HepG2 (cell line): Measurements from ENCODE around the gene CLEC19A. TPM values are rescaled to one million over a fixed set of nuclear protein-coding genes. Genes with fewer than 3 reads are reported as not detected.

ENCODE experiments used
- ATAC-seq: fragments of 200-7000 bp; cut with Tn5 transposase; 3 replicates; pipeline ENCODE4 v1.9.1; 2020; ENCODE audit warnings: mild to moderate bottlenecking, moderate library complexity
- BruUV-seq: library from RNA; stranded (reverse); fragments of 400-500 nt; replicated peaks from 2 replicates; lab custom pipeline; 2021; lab: Mats Ljungman, UMichigan
- CTCF ChIA-PET: fragments of 300-600 bp; formaldehyde crosslinking; extraction: SDS; loops from one replicate; lab custom pipeline; 2021; ENCODE audit warnings: low total read pairs, inconsistent platforms, low intra/inter-chr PET ratio; lab: Yijun Ruan, JAX
- POLR2A ChIA-PET: fragments of 350-600 bp; sonication (Branson Sonifier 250); formaldehyde crosslinking; loops from one replicate; lab custom pipeline; 2020; ENCODE audit warnings: antibody characterized with exemption, inconsistent platforms; lab: Yijun Ruan, JAX
- DNase-seq: peaks from one replicate; pipeline ENCODE4 v3.0.0-alpha.2; 2015; ENCODE audit warnings: low spot score
- FAIRE-seq: peaks from 3 replicates; lab custom pipeline; 2011; peaks lifted over from hg19 to GRCh38; lab: Jason Lieb, UNC
- H2AFZ ChIP-seq: one replicate; pipeline ENCODE4 v1.6.1; 2011; ENCODE audit warnings: low read length, inconsistent platforms
- H3K27ac ChIP-seq: fragments of 300-600 bp; 3 replicates; pipeline ENCODE4 v1.8.0; 2011; ENCODE audit warnings: mixed run types, mild to moderate bottlenecking, mixed read lengths, low read length, inconsistent platforms; ENCODE audit not compliant: insufficient read depth; ENCODE audit errors: extremely low read length
- H3K27me3 ChIP-seq, 2 experiments: fragments of 200-600 bp in 1 of 2; 2 replicates in 1 of 2; 3 replicates in 1 of 2; pipeline versions ENCODE4 v1.6.0 to v1.8.0; 2011; ENCODE audit warnings: low read length in 2 of 2, mild to moderate bottlenecking in 2 of 2, moderate library complexity in 2 of 2, inconsistent platforms in 1 of 2; ENCODE audit not compliant: insufficient read depth in 2 of 2, control insufficient read depth in 1 of 2
- H3K36me3 ChIP-seq, 2 experiments: fragments of 200-600 bp in 1 of 2; replicated peaks in 1 of 2; 2 replicates in 1 of 2; 3 replicates in 1 of 2; pipeline versions ENCODE4 v1.5.1 to v1.8.0; 2011; ENCODE audit warnings: low read length in 2 of 2, inconsistent platforms in 1 of 2; ENCODE audit not compliant: insufficient read depth in 2 of 2, control insufficient read depth in 1 of 2
- H3K4me1 ChIP-seq: 2 replicates; pipeline ENCODE4 v1.5.1; 2012; ENCODE audit warnings: low read length, inconsistent platforms; ENCODE audit not compliant: insufficient read depth
- H3K4me2 ChIP-seq: 2 replicates; pipeline ENCODE4 v1.6.0; 2011; ENCODE audit warnings: low read depth, low read length, inconsistent platforms
- H3K4me3 ChIP-seq, 3 experiments: fragments of 200-600 bp in 1 of 3; sonication (generic), shearing (Covaris generic) in 1 of 3; replicated peaks in 1 of 3; 2 replicates each; pipeline ENCODE4 v1.5.1; 2011 to 2016; ENCODE audit warnings: low read length in 3 of 3, inconsistent platforms in 2 of 3, low read depth in 2 of 3, mild to moderate bottlenecking in 2 of 3, control low read depth in 1 of 3, mixed read lengths in 1 of 3; ENCODE audit not compliant: insufficient read depth in 1 of 3
- H3K79me2 ChIP-seq: one replicate; pipeline ENCODE4 v1.6.1; 2011; ENCODE audit warnings: low read length, inconsistent platforms; ENCODE audit not compliant: insufficient read depth
- H3K9ac ChIP-seq: 2 replicates; pipeline ENCODE4 v1.6.0; 2011; ENCODE audit warnings: mild to moderate bottlenecking, low read depth, low read length, inconsistent platforms; ENCODE audit not compliant: insufficient read depth
- H3K9me3 ChIP-seq: 2 replicates; pipeline ENCODE4 v1.5.1; 2012; ENCODE audit warnings: mild to moderate bottlenecking, low read length
- H4K20me1 ChIP-seq: 2 replicates; pipeline ENCODE4 v1.6.0; 2011; ENCODE audit warnings: inconsistent platforms, mild to moderate bottlenecking, low read length, moderate library complexity; ENCODE audit not compliant: insufficient read depth
- ARID3A ChIP-seq: IDR thresholded peaks from 2 replicates; pipeline ENCODE4 v1.6.1; 2012; ENCODE audit warnings: low read depth, low read length, improper control_type of control experiment
- CERS6 ChIP-seq: sonication (generic); formaldehyde crosslinking; IDR thresholded peaks from 2 replicates; pipeline ENCODE4 v1.5.0; 2020; ENCODE audit warnings: missing genetic modification reagents
- ISL2 ChIP-seq: sonication (generic); formaldehyde crosslinking; IDR thresholded peaks from 2 replicates; pipeline ENCODE4 v1.5.0; 2020; ENCODE audit warnings: missing genetic modification reagents
- KLF16 ChIP-seq, 2 experiments: sonication (generic) in 1 of 2; formaldehyde crosslinking in 1 of 2; IDR thresholded peaks; 2 replicates each; pipeline versions ENCODE4 v1.6.1 to v1.8.0; 2016 to 2023; ENCODE audit warnings: missing genetic modification reagents in 2 of 2, missing compliant biosample characterization in 1 of 2
- NFAT5 ChIP-seq: sonication (generic); formaldehyde crosslinking; IDR thresholded peaks from 2 replicates; pipeline ENCODE4 v1.4.0; 2020; ENCODE audit warnings: missing genetic modification reagents
- PHF8 ChIP-seq: sonication (generic); formaldehyde crosslinking; IDR thresholded peaks from 2 replicates; pipeline ENCODE4 v1.5.0; 2020; ENCODE audit warnings: missing genetic modification reagents
- PRDM4 ChIP-seq: sonication (generic); formaldehyde crosslinking; IDR thresholded peaks from 2 replicates; pipeline ENCODE4 v1.9.0; 2021; ENCODE audit warnings: missing genetic modification reagents, borderline replicate concordance
- ZNF205 ChIP-seq: IDR thresholded peaks from 2 replicates; pipeline ENCODE4 v1.6.1; 2018; ENCODE audit warnings: missing biosample characterization, missing genetic modification reagents
- ZNF512 ChIP-seq: sonication (generic); formaldehyde crosslinking; IDR thresholded peaks from 2 replicates; pipeline ENCODE4 v1.4.0; 2020; ENCODE audit warnings: mild to moderate bottlenecking, missing genetic modification reagents
- WGBS: methylation state at CpG from one replicate; pipeline ENCODE4 v1.1.6; 2017; ENCODE audit warnings: low lambda C conversion rate; 5-methylcytosine and 5-hydroxymethylcytosine counted together
- in situ Hi-C: cut with HindIII; loops from 2 replicates; pipeline ENCODE4 v1.10.0; 2017; ENCODE audit warnings: low pct_unique_long_range_greater_than_20kb; ENCODE audit not compliant: extremely low pct_ligation_motif_present
- intact Hi-C: fragments of 100-400 bp; cut with micrococcal nuclease; formaldehyde crosslinking; loops from one replicate; pipeline ENCODE4 v1.10.0; 2022; ENCODE audit not compliant: unreplicated experiment
- polyA plus RNA-seq, 8 experiments: library from polyadenylated mRNA; depleted of rRNA in 3 of 8; stranded (reverse) in 7 of 8; unstranded in 1 of 8; fragments of >200 nt; fragmentation: Illumina TruSeq in 4 of 8; extraction: Trizol in 4 of 8; gene quantifications; 2 replicates each; pipeline versions ENCODE4 v1.2.1 to v1.2.3, GENCODE V29; 2011 to 2016; ENCODE audit warnings: low read depth in 4 of 8, missing spikeins in 1 of 8, mixed read lengths in 1 of 8; ENCODE audit not compliant: insufficient read depth in 1 of 8
- total RNA-seq, 5 experiments: library from RNA; depleted of rRNA; stranded (reverse); fragments of >200 nt; fragmentation: Illumina TruSeq; extraction: Trizol; gene quantifications; 2 replicates each; pipeline ENCODE4 v1.2.3, GENCODE V29; 2016; ENCODE audit warnings: low read depth in 1 of 5

CLEC19A gene
- total and polyA plus RNA-seq, 2 of the 13 experiments (the other 11 are each of a cell fraction or from before 2014, with no cell fraction given): not detected

- TF ChIP-seq PRDM4 (CRISPR knock-in tag): no peak
Measured at GRCh38 chr16:19236561-19237209, 48.8 kb upstream of the CLEC19A start (continued).

DNA sequence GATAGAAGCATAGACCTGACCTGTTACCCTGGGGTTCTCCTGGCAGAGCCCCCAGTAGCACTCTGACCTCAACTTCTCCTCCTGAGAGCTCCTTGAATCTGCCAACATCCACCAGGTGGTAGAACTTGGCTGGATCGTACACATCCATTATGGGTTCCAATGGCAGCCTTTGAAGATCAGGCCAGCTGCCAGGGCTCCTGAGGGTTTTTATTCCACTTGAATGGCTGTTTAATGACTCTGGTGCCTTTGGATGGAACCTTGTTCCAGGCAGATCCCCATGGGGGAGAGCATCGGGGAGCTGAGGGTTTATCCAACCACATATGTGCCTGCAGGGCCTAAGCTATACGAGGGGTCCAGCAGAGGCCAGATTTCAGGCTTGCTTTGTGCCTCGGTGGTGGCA, 47.1 kb upstream of the CLEC19A start:
- H3K9ac ChIP-seq: no peak overlapping the region
- no peak overlapping the region for H2AFZ ChIP-seq
- peaks cover 14% of the 10 kb centered on the region; the same call in 1 of the 2 replicates for H3K9me3 ChIP-seq
- intact Hi-C loops: no loop called here
- H3K4me2 ChIP-seq: no peak overlapping the region
- in situ Hi-C loops: no loop called here
- peaks cover 0 to 7% of the 10 kb centered on the region in 2 experiments; a peak in 1 of 5 replicates for H3K27me3 ChIP-seq
- no peaks in the 10 kb centered on the region for H3K36me3 ChIP-seq
- DNase-seq (no peak), ATAC-seq (no peak), FAIRE-seq (no peak)
- H4K20me1 ChIP-seq: no peaks in the 10 kb centered on the region
- no peak overlapping the region for H3K27ac ChIP-seq
- CTCF ChIA-PET: no interaction called here
- 42% methylated on average over 2 of the region's 4 CpGs for WGBS
- no peak overlapping the region for H3K4me3 ChIP-seq
- POLR2A ChIA-PET: no interaction called here
- peaks cover 10% of the 10 kb centered on the region; the same call in 1 of the 2 replicates for H3K4me1 ChIP-seq
- BruUV-seq: no TSS peak
- H3K79me2 ChIP-seq: no peaks in the 10 kb centered on the region
- TF ChIP-seq ZNF512 (no peak), PHF8 (CRISPR knock-in tag) (no peak), ZNF205 (CRISPR knock-in tag) (no peak), NFAT5 (CRISPR knock-in tag) (no peak), CERS6 (no peak), ARID3A (no peak), KLF16 (CRISPR knock-in tag; IDR thresholded peaks at IDR 0.05) (no peak), ISL2 (CRISPR knock-in tag) (no peak)
